ENCODE measurements around the gene SLC39A8. TPM values are rescaled to one million over a fixed set of nuclear protein-coding genes. Genes with fewer than 3 reads are reported as not detected.

SLC39A8 gene
- total RNA-seq, 1 experiment from 2014 or later, result 13.2 TPM

DNA sequence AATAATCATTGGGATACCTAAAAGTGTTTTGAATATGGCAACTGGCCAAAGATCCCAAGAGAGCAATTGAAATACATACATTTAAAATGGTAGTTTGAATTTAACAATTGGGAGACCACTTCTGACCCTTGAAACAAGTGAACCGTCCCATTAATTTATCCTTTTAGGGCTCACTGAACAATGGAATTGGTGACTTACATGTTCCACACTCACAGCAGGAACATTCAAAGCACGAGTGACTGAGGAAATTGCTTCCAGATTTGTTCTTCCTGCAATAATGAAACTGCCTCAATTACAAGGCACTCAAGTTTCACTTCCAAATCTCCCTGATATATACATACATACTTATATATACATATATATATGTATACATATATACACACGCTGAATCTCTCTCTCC, 20.6 kb downstream of the SLC39A8 start:
- Histone ChIP-seq H2AFZ (ENCODE audit: low read depth, low read length, poor library complexity, severe bottlenecking) (no peak overlapping the region), H4K20me1 (ENCODE audit: insufficient read depth) (no peaks in the 10 kb centered on the region), H3K4me1 (ENCODE audit: control insufficient read depth in 1 of 2, insufficient read depth in 2 of 2, low read length in 2 of 2) (no peaks in the 10 kb centered on the region), H3K79me2 (ENCODE audit: insufficient read depth, low read length) (no peaks in the 10 kb centered on the region), H3K9ac (ENCODE audit: low read length) (no peak overlapping the region), H3K27me3 (ENCODE audit: insufficient read depth, low read length) (no peaks in the 10 kb centered on the region), H3K4me2 (ENCODE audit: low read length) (no peak overlapping the region), H3K4me3 (replicated peaks in 1 of 2; ENCODE audit: low read depth in 1 of 2, low read length in 2 of 2) (no peak overlapping the region), H3K36me3 (ENCODE audit: control insufficient read depth in 1 of 2, insufficient read depth in 2 of 2, low read length in 2 of 2) (no peaks in the 10 kb centered on the region), H3K9me2 (ENCODE audit: insufficient read depth) (peaks cover 2% of the 10 kb centered on the region; the same call in 1 of the 2 replicates), H3K9me3 (ENCODE audit: control insufficient read depth in 1 of 2, insufficient read depth in 1 of 2, low read depth in 1 of 2, low read length in 2 of 2) (no peaks in the 10 kb centered on the region), H3K27ac (ENCODE audit: low read depth, low read length) (no peak overlapping the region)
- no TSS peak for BruUV-seq (replicated peaks)
- ChIA-PET CTCF (no interaction called here), POLR2A (no interaction called here), RAD21 (ENCODE audit: low non-redundant PET in 1 of 2, low total read pairs in 2 of 2, uncharacterized antibody in 2 of 2, unreplicated experiment in 2 of 2) (no interaction called here)
- no peak for ATAC-seq
- intact Hi-C loops (cut with micrococcal nuclease), result no loop called here
- TF ChIP-seq YY1 (IDR thresholded peaks at IDR 0.05; ENCODE audit: extremely low read depth, insufficient replicate concordance, low read depth, low read length), result no peak
- TF ChIP-seq TCF7L2 (IDR thresholded peaks at IDR 0.05; ENCODE audit: borderline replicate concordance, extremely low read depth, insufficient read depth, insufficient read length), result no peak
- no peak for TF ChIP-seq ELF1 (IDR thresholded peaks at IDR 0.05; ENCODE audit: borderline replicate concordance, low read depth)
- TF ChIP-seq, protein P1, sequence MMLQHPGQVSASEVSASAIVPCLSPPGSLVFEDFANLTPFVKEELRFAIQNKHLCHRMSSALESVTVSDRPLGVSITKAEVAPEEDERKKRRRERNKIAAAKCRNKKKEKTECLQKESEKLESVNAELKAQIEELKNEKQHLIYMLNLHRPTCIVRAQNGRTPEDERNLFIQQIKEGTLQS (IDR thresholded peaks at IDR 0.05), result no peak
- no peak for TF ChIP-seq SIN3A (IDR thresholded peaks at IDR 0.05; ENCODE audit: low read depth)
- no peak for TF ChIP-seq CBX3 (IDR thresholded peaks at IDR 0.05; ENCODE audit: low read depth)
- TF ChIP-seq POLR2A (IDR thresholded peaks at IDR 0.05; ENCODE audit: borderline replicate concordance, extremely low read depth, insufficient read depth, insufficient read length), result no peak
- no peak for TF ChIP-seq EZH2 (IDR thresholded peaks at IDR 0.05)
- TF ChIP-seq POLR2AphosphoS5 (IDR thresholded peaks at IDR 0.05; ENCODE audit: low read depth, low read length), result no peak
- TF ChIP-seq ZNF274 (IDR thresholded peaks at IDR 0.05; ENCODE audit: low read depth, low read length), result no peak
- TF ChIP-seq EGR1 (IDR thresholded peaks at IDR 0.05; ENCODE audit: low read depth), result no peak
- TF ChIP-seq ZFX (IDR thresholded peaks at IDR 0.05), result no peak
- DNase-seq (ENCODE audit: low read depth, low spot score), result no peak

DNA sequence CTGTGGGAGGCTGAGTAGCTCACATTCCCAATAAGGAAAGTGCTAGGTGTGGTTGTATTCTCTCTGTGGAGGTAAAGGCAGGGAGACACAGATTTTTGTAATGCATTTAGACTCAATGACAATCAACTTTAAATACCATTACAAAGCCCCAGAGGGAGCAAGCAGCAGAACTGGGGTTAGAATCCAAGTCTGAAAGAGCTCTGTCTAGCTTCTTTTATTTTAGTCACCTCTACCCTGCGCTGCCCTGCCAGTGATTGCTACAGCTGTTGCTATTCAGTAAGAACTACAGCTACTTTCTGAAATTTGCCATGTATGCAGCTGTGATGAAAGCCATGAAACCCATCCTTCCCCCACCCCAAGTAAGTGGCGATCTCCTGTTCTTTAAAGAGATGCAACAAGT, 22.5 kb downstream of the SLC39A8 start:
- Histone ChIP-seq H3K27me3 (ENCODE audit: insufficient read depth, low read length) (no peaks in the 10 kb centered on the region), H3K4me2 (ENCODE audit: low read length) (no peak overlapping the region), H3K79me2 (ENCODE audit: insufficient read depth, low read length) (no peaks in the 10 kb centered on the region), H2AFZ (ENCODE audit: low read depth, low read length, poor library complexity, severe bottlenecking) (no peak overlapping the region), H3K4me1 (ENCODE audit: control insufficient read depth in 1 of 2, insufficient read depth in 2 of 2, low read length in 2 of 2) (no peaks in the 10 kb centered on the region), H3K36me3 (ENCODE audit: control insufficient read depth in 1 of 2, insufficient read depth in 2 of 2, low read length in 2 of 2) (no peaks in the 10 kb centered on the region), H3K9me3 (ENCODE audit: control insufficient read depth in 1 of 2, insufficient read depth in 1 of 2, low read depth in 1 of 2, low read length in 2 of 2) (no peaks in the 10 kb centered on the region), H3K9me2 (ENCODE audit: insufficient read depth) (no peaks in the 10 kb centered on the region), H3K27ac (ENCODE audit: low read depth, low read length) (no peak overlapping the region), H3K4me3 (replicated peaks in 1 of 2; ENCODE audit: low read depth in 1 of 2, low read length in 2 of 2) (no peak overlapping the region), H3K9ac (ENCODE audit: low read length) (no peak overlapping the region), H4K20me1 (ENCODE audit: insufficient read depth) (no peaks in the 10 kb centered on the region)
- CTCF ChIA-PET, result no interaction called here
- DNase-seq (ENCODE audit: low read depth, low spot score), result no peak
- RAD21 ChIA-PET (ENCODE audit: low non-redundant PET in 1 of 2, low total read pairs in 2 of 2, uncharacterized antibody in 2 of 2, unreplicated experiment in 2 of 2), result no interaction called here
- POLR2A ChIA-PET, result no interaction called here
- no peak for TF ChIP-seq EZH2 (IDR thresholded peaks at IDR 0.05)
- no peak for TF ChIP-seq YY1 (IDR thresholded peaks at IDR 0.05; ENCODE audit: extremely low read depth, insufficient replicate concordance, low read depth, low read length)
- TF ChIP-seq, protein P2, sequence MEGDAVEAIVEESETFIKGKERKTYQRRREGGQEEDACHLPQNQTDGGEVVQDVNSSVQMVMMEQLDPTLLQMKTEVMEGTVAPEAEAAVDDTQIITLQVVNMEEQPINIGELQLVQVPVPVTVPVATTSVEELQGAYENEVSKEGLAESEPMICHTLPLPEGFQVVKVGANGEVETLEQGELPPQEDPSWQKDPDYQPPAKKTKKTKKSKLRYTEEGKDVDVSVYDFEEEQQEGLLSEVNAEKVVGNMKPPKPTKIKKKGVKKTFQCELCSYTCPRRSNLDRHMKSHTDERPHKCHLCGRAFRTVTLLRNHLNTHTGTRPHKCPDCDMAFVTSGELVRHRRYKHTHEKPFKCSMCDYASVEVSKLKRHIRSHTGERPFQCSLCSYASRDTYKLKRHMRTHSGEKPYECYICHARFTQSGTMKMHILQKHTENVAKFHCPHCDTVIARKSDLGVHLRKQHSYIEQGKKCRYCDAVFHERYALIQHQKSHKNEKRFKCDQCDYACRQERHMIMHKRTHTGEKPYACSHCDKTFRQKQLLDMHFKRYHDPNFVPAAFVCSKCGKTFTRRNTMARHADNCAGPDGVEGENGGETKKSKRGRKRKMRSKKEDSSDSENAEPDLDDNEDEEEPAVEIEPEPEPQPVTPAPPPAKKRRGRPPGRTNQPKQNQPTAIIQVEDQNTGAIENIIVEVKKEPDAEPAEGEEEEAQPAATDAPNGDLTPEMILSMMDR (IDR thresholded peaks at IDR 0.05 in 2 of 3, conservative IDR thresholded peaks at IDR 0.05 in 1 of 3; ENCODE audit: borderline replicate concordance in 1 of 3, insufficient read depth in 1 of 3, low read depth in 2 of 3, low read length in 2 of 3), result no peak
- TF ChIP-seq, protein P3, sequence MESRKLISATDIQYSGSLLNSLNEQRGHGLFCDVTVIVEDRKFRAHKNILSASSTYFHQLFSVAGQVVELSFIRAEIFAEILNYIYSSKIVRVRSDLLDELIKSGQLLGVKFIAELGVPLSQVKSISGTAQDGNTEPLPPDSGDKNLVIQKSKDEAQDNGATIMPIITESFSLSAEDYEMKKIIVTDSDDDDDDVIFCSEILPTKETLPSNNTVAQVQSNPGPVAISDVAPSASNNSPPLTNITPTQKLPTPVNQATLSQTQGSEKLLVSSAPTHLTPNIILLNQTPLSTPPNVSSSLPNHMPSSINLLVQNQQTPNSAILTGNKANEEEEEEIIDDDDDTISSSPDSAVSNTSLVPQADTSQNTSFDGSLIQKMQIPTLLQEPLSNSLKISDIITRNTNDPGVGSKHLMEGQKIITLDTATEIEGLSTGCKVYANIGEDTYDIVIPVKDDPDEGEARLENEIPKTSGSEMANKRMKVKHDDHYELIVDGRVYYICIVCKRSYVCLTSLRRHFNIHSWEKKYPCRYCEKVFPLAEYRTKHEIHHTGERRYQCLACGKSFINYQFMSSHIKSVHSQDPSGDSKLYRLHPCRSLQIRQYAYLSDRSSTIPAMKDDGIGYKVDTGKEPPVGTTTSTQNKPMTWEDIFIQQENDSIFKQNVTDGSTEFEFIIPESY (IDR thresholded peaks at IDR 0.05; ENCODE audit: extremely low read depth, insufficient replicate concordance, low read length), result no peak
- TF ChIP-seq RAD21 (IDR thresholded peaks at IDR 0.05; ENCODE audit: low read depth), result no peak
- TF ChIP-seq POLR2A (IDR thresholded peaks at IDR 0.05; ENCODE audit: borderline replicate concordance, extremely low read depth, insufficient read depth, insufficient read length), result no peak
- TF ChIP-seq SP1 (IDR thresholded peaks at IDR 0.05; ENCODE audit: low read depth), result no peak
- no peak for TF ChIP-seq CEBPB (IDR thresholded peaks at IDR 0.05; ENCODE audit: low read depth)
- no peak for TF ChIP-seq POLR2AphosphoS5 (IDR thresholded peaks at IDR 0.05; ENCODE audit: low read depth, low read length)
- no peak for TF ChIP-seq CBX3 (IDR thresholded peaks at IDR 0.05; ENCODE audit: low read depth)
- BruUV-seq (replicated peaks), result no TSS peak
- intact Hi-C loops (cut with micrococcal nuclease), result no loop called here
- ATAC-seq, result no peak
